Trophoblast cell (in vitro differentiated cells and primary cell): ENCODE data around the gene MYLK3. TPM values are rescaled to one million over a fixed set of nuclear protein-coding genes. Genes with fewer than 3 reads are reported as not detected.
A peak's percentile ranks its signal among the peaks of the same experiment; 100 is the strongest.

Experiments
- DNase-seq, 2 donors: peaks; one replicate each; pipeline ENCODE4 v3.0.0-alpha.2; 2016
- H2AFZ ChIP-seq: 2 replicates; pipeline ENCODE4 v1.6.1; 2013; ENCODE audit warnings: low read length, moderate library complexity, mild to moderate bottlenecking; ENCODE audit not compliant: insufficient read depth, poor library complexity
- H2AK5ac ChIP-seq: 2 replicates; pipeline ENCODE4 v1.6.1; 2013; ENCODE audit warnings: mild to moderate bottlenecking, low read length
- H2BK120ac ChIP-seq: 2 replicates; pipeline ENCODE4 v1.6.1; 2013; ENCODE audit warnings: low read length, mild to moderate bottlenecking, moderate library complexity; ENCODE audit not compliant: insufficient read depth, poor library complexity
- H2BK12ac ChIP-seq: 2 replicates; pipeline ENCODE4 v1.6.1; 2013; ENCODE audit warnings: mild to moderate bottlenecking, low read length, moderate library complexity
- H2BK5ac ChIP-seq: 2 replicates; pipeline ENCODE4 v1.6.1; 2013; ENCODE audit warnings: low read length, low read depth, moderate library complexity, mild to moderate bottlenecking; ENCODE audit not compliant: poor library complexity
- H3K14ac ChIP-seq: 2 replicates; pipeline ENCODE4 v1.6.1; 2013; ENCODE audit warnings: mild to moderate bottlenecking, low read length
- H3K18ac ChIP-seq: 2 replicates; pipeline ENCODE4 v1.6.1; 2013; ENCODE audit warnings: mild to moderate bottlenecking, low read length
- H3K23ac ChIP-seq: 2 replicates; pipeline ENCODE4 v1.6.1; 2013; ENCODE audit warnings: low read length
- H3K27ac ChIP-seq: 2 replicates; pipeline ENCODE4 v1.5.1; 2013; ENCODE audit warnings: low read depth, mild to moderate bottlenecking, inconsistent platforms, low read length, moderate library complexity
- H3K27me3 ChIP-seq: 2 replicates; pipeline ENCODE4 v1.6.1; 2013; ENCODE audit warnings: inconsistent platforms, mild to moderate bottlenecking, low read length, moderate library complexity; ENCODE audit not compliant: insufficient read depth
- H3K36me3 ChIP-seq, 2 experiments: 1 replicate in 1 of 2; 2 replicates in 1 of 2; pipeline ENCODE4 v1.6.1; 2013; ENCODE audit warnings: low read length in 2 of 2, mild to moderate bottlenecking in 2 of 2, moderate library complexity in 1 of 2; ENCODE audit not compliant: insufficient read depth in 2 of 2, control insufficient read depth in 1 of 2
- H3K4ac ChIP-seq: 2 replicates; pipeline ENCODE4 v1.6.1; 2013; ENCODE audit warnings: low read depth, mild to moderate bottlenecking, low read length, moderate library complexity
- H3K4me1 ChIP-seq, 2 experiments: 1 replicate in 1 of 2; 2 replicates in 1 of 2; pipeline ENCODE4 v1.6.1; 2013; ENCODE audit warnings: low read length in 2 of 2, mild to moderate bottlenecking in 2 of 2, moderate library complexity in 1 of 2; ENCODE audit not compliant: insufficient read depth in 2 of 2, control insufficient read depth in 1 of 2
- H3K4me2 ChIP-seq: 2 replicates; pipeline ENCODE4 v1.6.1; 2013; ENCODE audit warnings: inconsistent platforms, mild to moderate bottlenecking, low read length, moderate library complexity
- H3K4me3 ChIP-seq: 2 replicates; pipeline ENCODE4 v1.5.1; 2013; ENCODE audit warnings: mild to moderate bottlenecking, low read depth, low read length, inconsistent platforms
- H3K79me1 ChIP-seq: one replicate; pipeline ENCODE4 v1.6.1; 2013; ENCODE audit warnings: low read length
- H3K79me2 ChIP-seq: 2 replicates; pipeline ENCODE4 v1.6.1; 2013; ENCODE audit warnings: low read length, mild to moderate bottlenecking; ENCODE audit not compliant: control insufficient read depth, insufficient read depth, poor library complexity
- H3K9ac ChIP-seq: 2 replicates; pipeline ENCODE4 v1.6.1; 2013; ENCODE audit warnings: mild to moderate bottlenecking, low read length
- H3K9me3 ChIP-seq: 2 replicates; pipeline ENCODE4 v1.6.1; 2013; ENCODE audit warnings: low read depth, mild to moderate bottlenecking, control low read depth, inconsistent platforms, low read length; ENCODE audit not compliant: insufficient read depth
- H4K12ac ChIP-seq: 2 replicates; pipeline ENCODE4 v1.6.1; 2013; ENCODE audit warnings: low read depth, mild to moderate bottlenecking, low read length, moderate library complexity
- H4K8ac ChIP-seq: 2 replicates; pipeline ENCODE4 v1.6.1; 2013; ENCODE audit warnings: low read depth, mild to moderate bottlenecking, low read length, moderate library complexity
- H4K91ac ChIP-seq: one replicate; pipeline ENCODE4 v1.6.1; 2013; ENCODE audit warnings: low read depth, mild to moderate bottlenecking, low read length, moderate library complexity
- WGBS: extraction: QIAGEN DNeasy Blood & Tissue Kit; methylation state at CpG from one replicate; pipeline ENCODE4 v1.1.7; 2013; ENCODE audit warnings: missing lambda C conversion rate; ENCODE audit not compliant: insufficient read length, insufficient coverage; ENCODE audit errors: extremely low coverage; 5-methylcytosine and 5-hydroxymethylcytosine counted together
- polyA plus RNA-seq: library from polyadenylated mRNA; stranded (reverse); fragments of 200-250 nt; gene quantifications from 2 replicates; pipeline ENCODE4 v1.2.3, GENCODE V29; 2013

The MYLK3 gene
- polyA plus RNA-seq = 1.8 and 2.2 TPM in 2 replicates

DNA sequence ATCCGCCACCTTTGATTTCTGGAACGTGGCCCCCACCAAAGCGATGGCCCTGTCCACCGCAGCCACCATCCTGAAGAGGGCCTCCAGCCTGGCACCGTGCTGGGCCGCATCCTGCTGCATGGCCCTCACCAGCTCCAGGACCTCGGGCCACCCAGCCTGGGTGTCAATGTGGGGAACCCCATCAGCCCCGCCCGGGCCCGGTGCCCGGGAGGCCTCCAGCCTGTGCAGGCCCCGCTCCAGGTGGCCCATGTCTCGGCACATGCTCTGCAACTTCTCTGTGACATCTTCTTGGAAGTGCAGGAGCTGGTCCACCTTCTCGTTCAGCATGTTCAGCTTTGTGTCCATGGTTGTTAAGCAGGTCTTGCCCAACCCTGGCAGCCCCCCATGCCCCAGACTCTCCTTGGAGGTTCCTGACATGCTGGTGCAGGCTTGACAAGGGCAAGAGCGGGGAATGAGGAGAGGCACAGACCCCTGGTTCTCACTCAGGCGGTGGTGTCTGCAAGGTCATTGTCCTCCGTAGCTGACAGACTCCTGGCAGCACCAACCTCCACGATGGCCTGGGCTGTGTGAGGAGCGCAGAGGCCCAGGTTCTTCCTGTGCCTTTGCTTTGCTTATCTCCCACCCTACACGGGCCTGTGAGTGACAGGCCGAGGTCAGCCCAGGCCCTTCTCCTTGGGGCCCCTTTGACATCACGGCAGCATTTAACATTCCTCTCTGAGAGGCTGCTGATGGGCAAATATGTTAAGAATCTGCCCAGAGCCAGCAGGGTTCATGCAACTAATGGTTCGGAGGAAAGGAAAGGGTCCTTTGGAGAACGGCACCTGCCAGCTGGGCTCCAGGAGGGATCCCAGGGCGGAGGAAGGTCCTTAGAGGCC is at the start of gene MYLK3:
TSS of gene MYLK3 (minus strand) at position 568 of the 875 bp plus-strand sequence. CDS start at position 417, 151 bp downstream.
- Histone ChIP-seq H3K36me3 (no peaks in the 10 kb centered on the region), H3K4me3 (no peak within 1 kb of the TSS), H3K23ac (no peak within 1 kb of the TSS), H2AFZ (peak within 1 kb of the TSS; percentile 41), H3K14ac (peak within 1 kb of the TSS; percentile 70), H3K9ac (no peak within 1 kb of the TSS), H3K4ac (peak within 1 kb of the TSS; percentile 81), H3K79me1 (peaks cover 42% of the 10 kb centered on the region), H3K4me1 (peaks cover 28 to 34% of the 10 kb centered on the region in 2 experiments), H3K9me3 (no peaks in the 10 kb centered on the region), H2BK12ac (peak within 1 kb of the TSS; percentile 94), H2BK5ac (peak within 1 kb of the TSS; percentile 94), H3K27ac (peak within 1 kb of the TSS; percentile 90), H2BK120ac (peak within 1 kb of the TSS; percentile 98), H3K27me3 (no peaks in the 10 kb centered on the region), H4K8ac (peak within 1 kb of the TSS; percentile 89), H4K12ac (peak within 1 kb of the TSS; percentile 47), H3K18ac (peak within 1 kb of the TSS; percentile 89), H3K79me2 (peaks cover 11% of the 10 kb centered on the region), H4K91ac (peak within 1 kb of the TSS; percentile 99), H2AK5ac (peak within 1 kb of the TSS; percentile 78), H3K4me2 (peak within 1 kb of the TSS; percentile 34)
- DNase-seq = peak; percentile 14 to 61
- no CpG with 5 or more reads among the region's 25 CpGs for WGBS

- Histone ChIP-seq H3K4me3 (no peak overlapping the region), H4K91ac (no peak overlapping the region), H3K18ac (no peak overlapping the region), H4K8ac (no peak overlapping the region), H3K14ac (no peak overlapping the region), H3K36me3 (peaks cover 6 to 13% of the 10 kb centered on the region in 2 experiments), H2AFZ (no peak overlapping the region), H2BK120ac (no peak overlapping the region), H3K9ac (no peak overlapping the region), H2BK5ac (no peak overlapping the region), H3K9me3 (no peaks in the 10 kb centered on the region), H3K23ac (no peak overlapping the region), H3K4me2 (no peak overlapping the region), H3K27me3 (no peaks in the 10 kb centered on the region), H3K4ac (no peak overlapping the region), H3K4me1 (no peaks in the 10 kb centered on the region), H2BK12ac (no peak overlapping the region), H4K12ac (no peak overlapping the region), H3K27ac (no peak overlapping the region), H3K79me2 (no peaks in the 10 kb centered on the region), H2AK5ac (no peak overlapping the region), H3K79me1 (no peaks in the 10 kb centered on the region)
- DNase-seq = no peak
- no CpG with 5 or more reads among the region's 4 CpGs for WGBS
Measured at GRCh38 chr16:46797501-46797900, 49.4 kb upstream of the MYLK3 start.

- Histone ChIP-seq H3K4me1 (no peaks in the 10 kb centered on the region), H3K4me2 (no peak overlapping the region), H4K12ac (no peak overlapping the region), H3K27ac (no peak overlapping the region), H3K14ac (no peak overlapping the region), H3K79me2 (no peaks in the 10 kb centered on the region), H2AFZ (no peak overlapping the region), H4K91ac (no peak overlapping the region), H3K36me3 (peaks cover 6 to 13% of the 10 kb centered on the region in 2 experiments), H3K9ac (no peak overlapping the region), H4K8ac (no peak overlapping the region), H2AK5ac (no peak overlapping the region), H3K79me1 (no peaks in the 10 kb centered on the region), H3K4ac (no peak overlapping the region), H2BK5ac (no peak overlapping the region), H2BK120ac (no peak overlapping the region), H3K27me3 (no peaks in the 10 kb centered on the region), H3K18ac (no peak overlapping the region), H2BK12ac (no peak overlapping the region), H3K23ac (no peak overlapping the region), H3K9me3 (no peaks in the 10 kb centered on the region), H3K4me3 (no peak overlapping the region)
- no peak for DNase-seq
- WGBS = no CpG with 5 or more reads among the region's 1 CpG
Measured at GRCh38 chr16:46796764-46797269, 48.7 kb upstream of the MYLK3 start.

GRCh38 chr16:46793841-46794240 is 45.7 kb upstream of the MYLK3 start:
- no peak overlapping the region for H3K4me2 ChIP-seq
- no peak overlapping the region for H3K18ac ChIP-seq
- no peak overlapping the region for H2AK5ac ChIP-seq
- H2BK5ac ChIP-seq = no peak overlapping the region
- peaks cover 6 to 10% of the 10 kb centered on the region in 2 experiments for H3K36me3 ChIP-seq
- no peak for DNase-seq
- H2BK120ac ChIP-seq = no peak overlapping the region
- H3K23ac ChIP-seq = no peak overlapping the region
- H3K4ac ChIP-seq = no peak overlapping the region
- no peak overlapping the region for H4K8ac ChIP-seq
- WGBS = no CpG with 5 or more reads among the region's 1 CpG
- H3K9me3 ChIP-seq = peaks cover 2% of the 10 kb centered on the region
- H3K4me1 ChIP-seq = peaks cover 3 to 9% of the 10 kb centered on the region in 2 experiments
- H4K91ac ChIP-seq = no peak overlapping the region
- H3K27me3 ChIP-seq = no peaks in the 10 kb centered on the region
- H2BK12ac ChIP-seq = no peak overlapping the region
- H2AFZ ChIP-seq = no peak overlapping the region
- H3K79me1 ChIP-seq = peaks cover 10% of the 10 kb centered on the region
- H3K9ac ChIP-seq = no peak overlapping the region
- no peak overlapping the region for H3K14ac ChIP-seq
- no peak overlapping the region for H4K12ac ChIP-seq
- peaks cover 3% of the 10 kb centered on the region for H3K79me2 ChIP-seq
- no peak overlapping the region for H3K27ac ChIP-seq
- H3K4me3 ChIP-seq = no peak overlapping the region
